ENCODE data around the gene ANKRD23. TPM values are rescaled to one million over a fixed set of nuclear protein-coding genes. Genes with fewer than 3 reads are reported as not detected.

Gene ANKRD23
- total RNA-seq, 4 donors from 2014 or later: 7.4 to 14.0 (median 8.9) TPM

- Histone ChIP-seq H3K27ac (no peak overlapping the region), H3K4me1 (peaks cover 0 to 16% (median 9%) of the 10 kb centered on the region in 4 donors), H3K4me3 (no peak overlapping the region), H3K9me3 (no peaks in the 10 kb centered on the region), H3K27me3 (no peaks in the 10 kb centered on the region), H3K36me3 (peaks cover 0 to 30% (median 0%) of the 10 kb centered on the region in 3 donors)
- TF ChIP-seq CTCF (IDR thresholded peaks at IDR 0.05): no peak
- no peak for TF ChIP-seq POLR2A (IDR thresholded peaks at IDR 0.05)
- no peak for DNase-seq
Measured at GRCh38 chr2:96837575-96837974, 6.2 kb downstream of the ANKRD23 start.

GRCh38 chr2:96835830-96836229 is 8.0 kb downstream of the ANKRD23 start:
- H3K4me1 ChIP-seq: peaks cover 0 to 16% (median 9%) of the 10 kb centered on the region in 4 donors
- DNase-seq: no peak
- TF ChIP-seq POLR2A (IDR thresholded peaks at IDR 0.05): no peak
- no peak for TF ChIP-seq CTCF (IDR thresholded peaks at IDR 0.05)
- no peak overlapping the region for H3K27ac ChIP-seq
- no peaks in the 10 kb centered on the region for H3K9me3 ChIP-seq
- peaks cover 0 to 47% (median 0%) of the 10 kb centered on the region in 3 donors for H3K36me3 ChIP-seq
- H3K27me3 ChIP-seq: no peaks in the 10 kb centered on the region
- no peak overlapping the region for H3K4me3 ChIP-seq

GRCh38 chr2:96832754-96833507 is 10.9 kb downstream of the ANKRD23 start:
- Histone ChIP-seq H3K36me3 (peaks cover 0 to 70% (median 0%) of the 10 kb centered on the region in 3 donors), H3K9me3 (no peaks in the 10 kb centered on the region), H3K4me3 (no peak overlapping the region), H3K4me1 (peaks cover 0 to 8% (median 0%) of the 10 kb centered on the region in 4 donors), H3K27ac (peak overlapping the region in 3 of 4 donors; percentile 9 to 50 (median 20)), H3K27me3 (no peaks in the 10 kb centered on the region)
- peak in 2 of 3 donors; percentile 72 to 76 for DNase-seq
- no peak for TF ChIP-seq POLR2A (IDR thresholded peaks at IDR 0.05)
- TF ChIP-seq CTCF (IDR thresholded peaks at IDR 0.05): no peak

- Histone ChIP-seq H3K27ac (peak overlapping the region in 2 of 4 donors; percentile 9 to 50), H3K4me3 (no peak overlapping the region), H3K9me3 (no peaks in the 10 kb centered on the region), H3K27me3 (no peaks in the 10 kb centered on the region), H3K36me3 (peaks cover 0 to 70% (median 0%) of the 10 kb centered on the region in 3 donors), H3K4me1 (peaks cover 0 to 8% (median 0%) of the 10 kb centered on the region in 4 donors)
- no peak for TF ChIP-seq POLR2A (IDR thresholded peaks at IDR 0.05)
- no peak for TF ChIP-seq CTCF (IDR thresholded peaks at IDR 0.05)
- DNase-seq: no peak
Measured at GRCh38 chr2:96832408-96832753, 11.4 kb downstream of the ANKRD23 start.

- H3K36me3 ChIP-seq: peaks cover 0 to 73% (median 0%) of the 10 kb centered on the region in 3 donors
- no peak for DNase-seq
- no peaks in the 10 kb centered on the region for H3K9me3 ChIP-seq
- no peak overlapping the region for H3K4me3 ChIP-seq
- H3K4me1 ChIP-seq: peaks cover 0 to 8% (median 0%) of the 10 kb centered on the region in 4 donors
- no peak overlapping the region for H3K27ac ChIP-seq
- no peaks in the 10 kb centered on the region for H3K27me3 ChIP-seq
- TF ChIP-seq CTCF (IDR thresholded peaks at IDR 0.05) (no peak), POLR2A (IDR thresholded peaks at IDR 0.05) (no peak)
Measured at GRCh38 chr2:96831679-96832078, 12.1 kb downstream of the ANKRD23 start.
